Endothelial cell of umbilical vein (primary cell): ENCODE data around the gene SPTLC3.

Experiments
- MYC ChIP-seq: IDR thresholded peaks from one replicate; pipeline ENCODE4 v1.6.1; 2011; ENCODE audit warnings: mild to moderate bottlenecking, low read depth, low read length
- POLR2A ChIP-seq: IDR thresholded peaks from 2 replicates; pipeline ENCODE4 v1.6.1; 2012; ENCODE audit warnings: low read depth, mild to moderate bottlenecking, control low read depth, low read length

- TF ChIP-seq POLR2A (no peak), MYC (no peak)
Observed at GRCh38 chr20:13141546-13141945, 132.8 kb downstream of the SPTLC3 start.
